HCT116 (cell line): ENCODE data around the gene RMDN2. TPM values are rescaled to one million over a fixed set of nuclear protein-coding genes. Genes with fewer than 3 reads are reported as not detected.

Experiments used
- ATAC-seq: fragments of 200-7000 bp; cut with Tn5 transposase; 2 replicates; pipeline ENCODE4 v1.9.1; 2020; ENCODE audit warnings: mild to moderate bottlenecking, moderate library complexity
- BruUV-seq: library from RNA; stranded (reverse); fragments of 400-500 nt; replicated peaks from 2 replicates; lab custom pipeline; 2021; lab: Mats Ljungman, UMichigan
- CTCF ChIA-PET: fragments of 300-600 bp; sonication (Branson Sonifier 250); formaldehyde crosslinking; loops from one replicate; lab custom pipeline; 2021; ENCODE audit warnings: antibody characterized with exemption; lab: Charles Lee
- POLR2A ChIA-PET: fragments of 300-600, 350-600 bp; sonication (Branson Sonifier 250); formaldehyde crosslinking; loops from one replicate; lab custom pipeline; 2021; ENCODE audit warnings: antibody characterized with exemption; lab: Charles Lee
- RAD21 ChIA-PET, 2 experiments: fragments of 300-600 bp; sonication (Branson Sonifier 250); formaldehyde crosslinking; loops; one replicate each; lab custom pipeline; 2023; ENCODE audit warnings: low total read pairs in 2 of 2; ENCODE audit not compliant: uncharacterized antibody in 2 of 2, unreplicated experiment in 2 of 2, low non-redundant PET in 1 of 2; lab: Charles Lee
- DNase-seq: peaks from one replicate; pipeline ENCODE4 v3.0.0-alpha.2; 2010; ENCODE audit warnings: low read depth, low spot score
- H2AFZ ChIP-seq: fragments of 200-600 bp; shearing (Covaris generic), sonication (generic); 2 replicates; pipeline ENCODE4 v1.6.1; 2017; ENCODE audit warnings: low read depth, mixed run types, mixed read lengths, antibody characterized with exemption, low read length; ENCODE audit not compliant: poor library complexity, severe bottlenecking
- H3K27ac ChIP-seq: 2 replicates; pipeline ENCODE4 v1.5.1; 2012; ENCODE audit warnings: low read depth, low read length
- H3K27me3 ChIP-seq: fragments of 200-600 bp; sonication (generic); 2 replicates; pipeline ENCODE4 v1.6.1; 2016; ENCODE audit warnings: mixed run types, low read length, mixed read lengths; ENCODE audit not compliant: insufficient read depth
- H3K36me3 ChIP-seq, 2 experiments: fragments of 200-500 bp in 1 of 2; fragments of 200-600 bp in 1 of 2; sonication (Bioruptor generic) in 1 of 2; sonication (generic) in 1 of 2; 2 replicates each; pipeline versions ENCODE4 v1.5.1 to v1.6.1; 2014 to 2016; ENCODE audit warnings: low read length in 2 of 2, inconsistent platforms in 1 of 2, mixed read lengths in 1 of 2, mixed run types in 1 of 2; ENCODE audit not compliant: insufficient read depth in 2 of 2, control insufficient read depth in 1 of 2
- H3K4me1 ChIP-seq, 2 experiments: fragments of 200-600 bp in 1 of 2; sonication (generic) in 1 of 2; 2 replicates each; pipeline versions ENCODE4 v1.5.1 to v1.6.1; 2012 to 2017; ENCODE audit warnings: low read length in 2 of 2, inconsistent platforms in 1 of 2, mild to moderate bottlenecking in 1 of 2, mixed read lengths in 1 of 2, mixed run types in 1 of 2, moderate library complexity in 1 of 2; ENCODE audit not compliant: insufficient read depth in 2 of 2, control insufficient read depth in 1 of 2
- H3K4me2 ChIP-seq: fragments of 200-600 bp; sonication (generic); 2 replicates; pipeline ENCODE4 v1.6.1; 2017; ENCODE audit warnings: mixed run types, low read length, mixed read lengths
- H3K4me3 ChIP-seq, 2 experiments: fragments of 200-600 bp in 1 of 2; sonication (generic) in 1 of 2; replicated peaks in 1 of 2; 2 replicates each; pipeline ENCODE4 v1.5.1; 2011 to 2016; ENCODE audit warnings: low read length in 2 of 2, control low read depth in 1 of 2, low read depth in 1 of 2, mild to moderate bottlenecking in 1 of 2, mixed read lengths in 1 of 2, mixed run types in 1 of 2
- H3K79me2 ChIP-seq: fragments of 200-600 bp; sonication (generic); 2 replicates; pipeline ENCODE4 v1.6.1; 2017; ENCODE audit warnings: mild to moderate bottlenecking, mixed run types, low read length, moderate library complexity, mixed read lengths; ENCODE audit not compliant: insufficient read depth
- H3K9ac ChIP-seq: fragments of 200-600 bp; sonication (generic); 2 replicates; pipeline ENCODE4 v1.6.1; 2016; ENCODE audit warnings: low read length, mixed read lengths
- H3K9me2 ChIP-seq: fragments of 200-600 bp; sonication (generic), shearing (Covaris generic); 2 replicates; pipeline ENCODE4 v1.6.1; 2017; ENCODE audit warnings: mixed run types, mild to moderate bottlenecking, moderate library complexity; ENCODE audit not compliant: insufficient read depth
- H3K9me3 ChIP-seq, 2 experiments: fragments of 200-500 bp in 1 of 2; fragments of 200-600 bp in 1 of 2; sonication (Bioruptor generic) in 1 of 2; sonication (generic) in 1 of 2; 2 replicates each; pipeline ENCODE4 v1.6.1; 2014 to 2017; ENCODE audit warnings: low read length in 2 of 2, mixed read lengths in 2 of 2, inconsistent platforms in 1 of 2, low read depth in 1 of 2, mild to moderate bottlenecking in 1 of 2, mixed run types in 1 of 2, moderate library complexity in 1 of 2; ENCODE audit not compliant: control insufficient read depth in 1 of 2, insufficient read depth in 1 of 2
- H4K20me1 ChIP-seq: fragments of 200-600 bp; sonication (generic), shearing (Covaris generic); 2 replicates; pipeline ENCODE4 v1.6.1; 2017; ENCODE audit warnings: mixed run types, mild to moderate bottlenecking, moderate library complexity; ENCODE audit not compliant: insufficient read depth
- RAD21 ChIP-seq: IDR thresholded peaks from 2 replicates; pipeline ENCODE4 v1.6.1; 2012; ENCODE audit warnings: low read depth, mild to moderate bottlenecking
- intact Hi-C: fragments of 100-400 bp; cut with micrococcal nuclease; formaldehyde crosslinking; loops from 2 replicates; pipeline ENCODE4 v1.10.0; 2022
- total RNA-seq: library from RNA; stranded (reverse); gene quantifications from one replicate; pipeline ENCODE4 v1.2.1, GENCODE V29; 2021; ENCODE audit not compliant: unreplicated experiment
- TF ChIP-seq, protein P1 (sequence below), 3 experiments: fragments of 200-600 bp in 1 of 3; sonication (generic) in 1 of 3; IDR thresholded peaks in 2 of 3; conservative IDR thresholded peaks in 1 of 3; 2 replicates each; pipeline ENCODE4 v1.5.1; 2012 to 2017; ENCODE audit warnings: low read depth in 2 of 3, low read length in 2 of 3, antibody characterized with exemption in 1 of 3, borderline replicate concordance in 1 of 3, control low read depth in 1 of 3, mild to moderate bottlenecking in 1 of 3, mixed read lengths in 1 of 3, mixed run types in 1 of 3, moderate library complexity in 1 of 3; ENCODE audit not compliant: insufficient read depth in 1 of 3
- TF ChIP-seq, protein P2 (sequence below): IDR thresholded peaks from 2 replicates; pipeline ENCODE4 v1.6.1; 2011; ENCODE audit warnings: mild to moderate bottlenecking, low read length, moderate library complexity; ENCODE audit not compliant: insufficient replicate concordance; ENCODE audit errors: extremely low read depth

The RMDN2 gene
- total RNA-seq, 1 experiment from 2014 or later, result 4.5 TPM

DNA sequence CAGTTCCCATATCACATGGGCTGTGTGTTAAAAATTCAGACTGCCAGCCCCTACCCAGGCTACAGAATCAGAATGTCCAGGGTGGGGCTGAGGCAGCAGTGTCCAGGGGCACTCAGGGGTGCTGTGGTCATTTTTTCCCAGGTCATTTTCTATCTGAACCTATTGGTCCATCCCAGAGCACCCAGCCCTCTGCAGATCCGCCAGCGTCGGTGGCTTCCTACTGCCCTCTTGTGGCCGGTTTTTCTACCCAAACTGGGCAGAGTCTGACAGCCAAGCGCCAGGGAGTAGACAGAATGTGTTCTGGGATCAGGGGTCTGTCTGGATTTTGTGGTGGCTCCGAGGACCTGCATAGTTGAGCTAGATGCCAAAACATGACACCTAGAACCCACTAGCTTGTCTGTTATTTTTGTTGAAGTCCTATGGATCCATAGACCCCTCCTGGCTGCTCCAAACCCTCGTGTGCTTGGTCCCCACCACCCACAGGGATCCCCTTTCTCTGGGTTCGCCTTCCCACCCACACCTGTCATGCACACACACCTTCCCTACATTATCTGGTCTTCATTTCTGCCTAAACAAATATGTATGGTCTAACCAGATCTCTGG, 34.1 kb upstream of the RMDN2 start:
- 0 out of 2 replicates have a peak overlapping the region, but pooled peaks have one; percentile 21 for H3K4me2 ChIP-seq
- TF ChIP-seq, protein P1, sequence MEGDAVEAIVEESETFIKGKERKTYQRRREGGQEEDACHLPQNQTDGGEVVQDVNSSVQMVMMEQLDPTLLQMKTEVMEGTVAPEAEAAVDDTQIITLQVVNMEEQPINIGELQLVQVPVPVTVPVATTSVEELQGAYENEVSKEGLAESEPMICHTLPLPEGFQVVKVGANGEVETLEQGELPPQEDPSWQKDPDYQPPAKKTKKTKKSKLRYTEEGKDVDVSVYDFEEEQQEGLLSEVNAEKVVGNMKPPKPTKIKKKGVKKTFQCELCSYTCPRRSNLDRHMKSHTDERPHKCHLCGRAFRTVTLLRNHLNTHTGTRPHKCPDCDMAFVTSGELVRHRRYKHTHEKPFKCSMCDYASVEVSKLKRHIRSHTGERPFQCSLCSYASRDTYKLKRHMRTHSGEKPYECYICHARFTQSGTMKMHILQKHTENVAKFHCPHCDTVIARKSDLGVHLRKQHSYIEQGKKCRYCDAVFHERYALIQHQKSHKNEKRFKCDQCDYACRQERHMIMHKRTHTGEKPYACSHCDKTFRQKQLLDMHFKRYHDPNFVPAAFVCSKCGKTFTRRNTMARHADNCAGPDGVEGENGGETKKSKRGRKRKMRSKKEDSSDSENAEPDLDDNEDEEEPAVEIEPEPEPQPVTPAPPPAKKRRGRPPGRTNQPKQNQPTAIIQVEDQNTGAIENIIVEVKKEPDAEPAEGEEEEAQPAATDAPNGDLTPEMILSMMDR (IDR thresholded peaks at IDR 0.05 in 2 of 3, conservative IDR thresholded peaks at IDR 0.05 in 1 of 3; ENCODE audit: borderline replicate concordance in 1 of 3, insufficient read depth in 1 of 3, low read depth in 2 of 3, low read length in 2 of 3), result peak; percentile 69 to 87 (median 83)
- TF ChIP-seq RAD21, result peak; percentile 81
- TF ChIP-seq, protein P2, sequence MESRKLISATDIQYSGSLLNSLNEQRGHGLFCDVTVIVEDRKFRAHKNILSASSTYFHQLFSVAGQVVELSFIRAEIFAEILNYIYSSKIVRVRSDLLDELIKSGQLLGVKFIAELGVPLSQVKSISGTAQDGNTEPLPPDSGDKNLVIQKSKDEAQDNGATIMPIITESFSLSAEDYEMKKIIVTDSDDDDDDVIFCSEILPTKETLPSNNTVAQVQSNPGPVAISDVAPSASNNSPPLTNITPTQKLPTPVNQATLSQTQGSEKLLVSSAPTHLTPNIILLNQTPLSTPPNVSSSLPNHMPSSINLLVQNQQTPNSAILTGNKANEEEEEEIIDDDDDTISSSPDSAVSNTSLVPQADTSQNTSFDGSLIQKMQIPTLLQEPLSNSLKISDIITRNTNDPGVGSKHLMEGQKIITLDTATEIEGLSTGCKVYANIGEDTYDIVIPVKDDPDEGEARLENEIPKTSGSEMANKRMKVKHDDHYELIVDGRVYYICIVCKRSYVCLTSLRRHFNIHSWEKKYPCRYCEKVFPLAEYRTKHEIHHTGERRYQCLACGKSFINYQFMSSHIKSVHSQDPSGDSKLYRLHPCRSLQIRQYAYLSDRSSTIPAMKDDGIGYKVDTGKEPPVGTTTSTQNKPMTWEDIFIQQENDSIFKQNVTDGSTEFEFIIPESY, result no peak
- no peaks in the 10 kb centered on the region for H3K36me3 ChIP-seq
- no peaks in the 10 kb centered on the region for H3K9me3 ChIP-seq
- no peak overlapping the region for H3K27ac ChIP-seq
- ChIA-PET POLR2A (no interaction called here), RAD21 (interaction anchor here in 1 of 2 experiments (1.0 kb wide), 1 partner anchor 495 kb away, joined by 4 read pairs; no protein-coding TSS in a partner anchor), CTCF (interaction anchor here (0.7 to 1.5 kb wide), 3 partner anchors 59 to 477 kb away, joined by 5 to 6 read pairs (median 6); no protein-coding TSS in a partner anchor)
- H3K4me3 ChIP-seq, result no peak overlapping the region
- ATAC-seq (peak; percentile 100), DNase-seq (peak; percentile 48)
- H3K27me3 ChIP-seq, result no peaks in the 10 kb centered on the region
- no TSS peak for BruUV-seq
- no peaks in the 10 kb centered on the region for H3K4me1 ChIP-seq
- H4K20me1 ChIP-seq, result no peaks in the 10 kb centered on the region
- no peaks in the 10 kb centered on the region for H3K9me2 ChIP-seq
- H3K79me2 ChIP-seq, result no peaks in the 10 kb centered on the region
- H3K9ac ChIP-seq, result no peak overlapping the region
- peak overlapping the region; percentile 79 for H2AFZ ChIP-seq
- intact Hi-C loops, result loop anchor here (1.0 to 10.0 kb wide), 5 partner anchors 224 to 1109 kb away; no protein-coding TSS in a partner anchor
